Left ventricle myocardium inferior (tissue), 1 donor: ENCODE data around the gene CHGA. TPM values are rescaled to one million over a fixed set of nuclear protein-coding genes. Genes with fewer than 3 reads are reported as not detected.

ENCODE experiments used
- DNase-seq: peaks from one replicate; pipeline ENCODE4 v3.0.0-alpha.2; 2020
- H3K27ac ChIP-seq: fragments of 200-600 bp; replicated peaks from 2 replicates; pipeline ENCODE4 v1.8.0; 2021
- H3K27me3 ChIP-seq: fragments of 200-600 bp; 2 replicates; pipeline ENCODE4 v1.8.0; 2021; ENCODE audit warnings: low read depth
- H3K36me3 ChIP-seq: fragments of 200-600 bp; 2 replicates; pipeline ENCODE4 v1.8.0; 2021
- H3K4me1 ChIP-seq: fragments of 200-600 bp; 2 replicates; pipeline ENCODE4 v1.8.0; 2021
- H3K4me3 ChIP-seq: fragments of 200-600 bp; 2 replicates; pipeline ENCODE4 v1.8.0; 2021; ENCODE audit warnings: mild to moderate bottlenecking, moderate library complexity
- H3K9me3 ChIP-seq: fragments of 200-600 bp; replicated peaks from 2 replicates; pipeline ENCODE4 v1.8.0; 2021
- intact Hi-C: fragments of 100-400 bp; cut with micrococcal nuclease; formaldehyde crosslinking; loops from one replicate; pipeline ENCODE4 v1.11.0; 2022
- total RNA-seq: library from RNA; stranded (reverse); fragmentation: NEBNext Ultra II Directional; extraction: Animal tissue kit (Norgen Biotek cat#: 25700); gene quantifications from one replicate; pipeline ENCODE4 v1.2.1, GENCODE V29; 2021
- TF ChIP-seq, protein P1 (sequence below): fragments of 200-600 bp; IDR thresholded peaks from 2 replicates; pipeline ENCODE4 v1.8.0; 2021; ENCODE audit warnings: antibody characterized with exemption, mild to moderate bottlenecking, borderline replicate concordance
- donor health status: DM: no; HTN: yes; CAD: no; lungs with severe emphysema.

The CHGA gene
- total RNA-seq, 1 donor from 2014 or later: not detected

DNA sequence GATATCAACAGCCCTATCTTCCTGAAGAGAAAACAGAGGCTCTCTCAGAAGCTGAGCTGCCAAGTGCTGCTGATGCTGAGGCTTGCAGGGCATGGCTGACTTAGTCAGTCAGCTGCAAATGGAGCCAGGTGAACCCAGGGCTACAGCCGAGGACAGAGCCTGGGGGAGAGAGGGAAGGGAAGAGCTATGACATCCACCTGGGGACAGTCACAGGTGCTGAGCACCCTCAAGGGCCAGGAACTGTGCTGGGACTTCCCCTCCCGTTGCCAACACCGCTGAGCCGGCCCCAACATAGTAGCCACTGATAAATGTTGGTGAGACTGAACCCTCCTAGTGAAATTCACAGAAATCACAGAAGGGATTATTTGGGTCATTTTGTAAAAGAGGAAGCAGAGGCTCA lies 6.7 kb upstream of the CHGA start:
- no peaks in the 10 kb centered on the region for H3K36me3 ChIP-seq
- peaks cover 62% of the 10 kb centered on the region for H3K27me3 ChIP-seq
- TF ChIP-seq, protein P1, sequence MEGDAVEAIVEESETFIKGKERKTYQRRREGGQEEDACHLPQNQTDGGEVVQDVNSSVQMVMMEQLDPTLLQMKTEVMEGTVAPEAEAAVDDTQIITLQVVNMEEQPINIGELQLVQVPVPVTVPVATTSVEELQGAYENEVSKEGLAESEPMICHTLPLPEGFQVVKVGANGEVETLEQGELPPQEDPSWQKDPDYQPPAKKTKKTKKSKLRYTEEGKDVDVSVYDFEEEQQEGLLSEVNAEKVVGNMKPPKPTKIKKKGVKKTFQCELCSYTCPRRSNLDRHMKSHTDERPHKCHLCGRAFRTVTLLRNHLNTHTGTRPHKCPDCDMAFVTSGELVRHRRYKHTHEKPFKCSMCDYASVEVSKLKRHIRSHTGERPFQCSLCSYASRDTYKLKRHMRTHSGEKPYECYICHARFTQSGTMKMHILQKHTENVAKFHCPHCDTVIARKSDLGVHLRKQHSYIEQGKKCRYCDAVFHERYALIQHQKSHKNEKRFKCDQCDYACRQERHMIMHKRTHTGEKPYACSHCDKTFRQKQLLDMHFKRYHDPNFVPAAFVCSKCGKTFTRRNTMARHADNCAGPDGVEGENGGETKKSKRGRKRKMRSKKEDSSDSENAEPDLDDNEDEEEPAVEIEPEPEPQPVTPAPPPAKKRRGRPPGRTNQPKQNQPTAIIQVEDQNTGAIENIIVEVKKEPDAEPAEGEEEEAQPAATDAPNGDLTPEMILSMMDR: no peak
- no peak for DNase-seq
- no peak overlapping the region for H3K27ac ChIP-seq
- H3K9me3 ChIP-seq: no peaks in the 10 kb centered on the region
- intact Hi-C loops: no loop called here
- H3K4me1 ChIP-seq: no peaks in the 10 kb centered on the region
- no peak overlapping the region for H3K4me3 ChIP-seq

DNA sequence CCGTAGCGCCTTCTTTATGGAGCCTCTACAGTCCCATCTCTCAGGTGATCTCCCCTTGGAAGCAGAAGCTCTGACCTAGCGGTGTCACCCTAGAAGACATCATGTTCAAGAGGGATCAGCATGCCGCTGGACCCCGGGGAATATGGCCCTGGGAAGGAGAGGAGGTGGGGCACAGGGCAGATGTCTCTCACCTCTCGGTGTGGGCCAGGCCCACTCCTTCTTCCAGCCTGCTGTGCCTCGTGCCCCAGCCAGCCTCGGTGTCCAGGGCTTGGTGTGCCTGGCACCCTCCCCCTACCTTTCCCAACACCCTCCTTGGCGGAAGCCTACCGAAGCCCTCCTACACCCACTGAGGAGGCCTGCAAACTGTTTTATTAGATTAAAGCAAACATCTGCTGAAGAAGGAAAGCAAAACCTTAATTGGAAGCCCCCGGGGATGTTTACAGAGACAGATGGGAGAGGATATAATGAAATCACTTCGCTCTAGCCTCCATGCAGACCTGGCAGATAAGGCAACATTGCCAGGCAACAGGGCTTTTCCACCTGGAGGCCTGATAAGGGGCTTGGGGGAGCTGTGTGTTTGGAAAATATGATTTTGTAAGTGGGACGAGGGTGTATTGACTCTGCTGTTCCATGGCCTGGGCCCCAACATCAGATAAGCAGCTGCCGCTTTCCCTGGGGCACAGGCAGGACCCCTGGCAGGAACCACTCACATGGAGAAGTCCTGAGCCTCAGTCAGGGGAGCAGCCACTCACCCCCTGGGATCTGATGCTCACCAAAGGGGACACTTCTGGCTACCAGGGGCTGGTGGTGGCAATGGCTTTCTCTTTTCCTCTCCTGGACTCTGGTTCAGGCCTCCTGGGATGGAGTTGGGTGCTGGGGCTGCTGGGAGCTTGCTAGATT lies 5.7 kb upstream of the CHGA start:
- TF ChIP-seq, protein P1: no peak
- Histone ChIP-seq H3K9me3 (no peaks in the 10 kb centered on the region), H3K27me3 (peaks cover 73% of the 10 kb centered on the region), H3K27ac (no peak overlapping the region), H3K4me3 (no peak overlapping the region), H3K4me1 (no peaks in the 10 kb centered on the region), H3K36me3 (no peaks in the 10 kb centered on the region)
- no peak for DNase-seq
- intact Hi-C loops: no loop called here

DNA sequence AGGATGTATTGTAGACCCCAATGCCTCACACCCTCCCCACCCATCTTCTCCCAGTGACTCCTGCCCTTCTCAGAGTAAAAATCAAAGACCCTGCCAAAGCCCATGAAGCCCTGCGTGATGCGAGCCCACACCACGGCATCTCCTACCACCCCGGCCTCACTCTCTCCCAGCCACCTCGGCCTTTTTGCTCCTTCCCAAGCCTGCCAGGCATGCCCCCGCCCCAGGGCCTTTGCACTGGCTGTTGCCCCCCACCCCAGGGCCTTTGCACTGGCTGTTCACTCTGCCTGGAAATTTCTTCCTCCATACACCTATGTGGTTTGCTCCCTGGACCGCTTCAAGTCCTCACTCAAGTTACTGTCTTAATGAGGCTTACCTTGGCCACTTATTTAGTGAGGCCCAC lies 5.0 kb upstream of the CHGA start:
- no peaks in the 10 kb centered on the region for H3K9me3 ChIP-seq
- intact Hi-C loops: no loop called here
- peaks cover 79% of the 10 kb centered on the region for H3K27me3 ChIP-seq
- TF ChIP-seq, protein P1: no peak
- no peak overlapping the region for H3K4me3 ChIP-seq
- no peak for DNase-seq
- no peaks in the 10 kb centered on the region for H3K36me3 ChIP-seq
- H3K4me1 ChIP-seq: peaks cover under 1% of the 10 kb centered on the region
- no peak overlapping the region for H3K27ac ChIP-seq

DNA sequence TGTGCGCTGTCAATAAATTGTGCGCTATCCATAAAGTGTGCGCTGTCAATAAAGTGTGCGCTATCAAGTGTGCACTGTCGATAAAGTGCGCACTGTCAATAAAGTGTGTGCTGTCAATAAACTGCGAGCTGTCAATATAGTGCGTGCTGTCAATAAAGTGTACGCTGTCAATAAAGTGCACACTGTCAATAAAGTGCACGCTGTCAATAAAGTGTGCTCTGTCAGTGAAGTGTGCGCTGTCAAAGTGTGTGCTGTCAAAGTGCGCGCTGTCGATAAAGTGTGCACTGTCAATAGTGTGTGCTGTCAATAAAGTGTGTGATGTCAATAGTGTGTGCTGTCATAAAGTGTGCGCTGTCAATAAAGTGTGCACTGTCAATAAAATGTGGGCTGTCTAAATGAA lies 2.9 kb upstream of the CHGA start:
- peaks cover 7% of the 10 kb centered on the region for H3K4me1 ChIP-seq
- intact Hi-C loops: no loop called here
- no peaks in the 10 kb centered on the region for H3K36me3 ChIP-seq
- no peak overlapping the region for H3K4me3 ChIP-seq
- TF ChIP-seq, protein P1: no peak
- no peak for DNase-seq
- no peaks in the 10 kb centered on the region for H3K9me3 ChIP-seq
- H3K27me3 ChIP-seq: peaks cover 98% of the 10 kb centered on the region
- H3K27ac ChIP-seq: no peak overlapping the region

DNA sequence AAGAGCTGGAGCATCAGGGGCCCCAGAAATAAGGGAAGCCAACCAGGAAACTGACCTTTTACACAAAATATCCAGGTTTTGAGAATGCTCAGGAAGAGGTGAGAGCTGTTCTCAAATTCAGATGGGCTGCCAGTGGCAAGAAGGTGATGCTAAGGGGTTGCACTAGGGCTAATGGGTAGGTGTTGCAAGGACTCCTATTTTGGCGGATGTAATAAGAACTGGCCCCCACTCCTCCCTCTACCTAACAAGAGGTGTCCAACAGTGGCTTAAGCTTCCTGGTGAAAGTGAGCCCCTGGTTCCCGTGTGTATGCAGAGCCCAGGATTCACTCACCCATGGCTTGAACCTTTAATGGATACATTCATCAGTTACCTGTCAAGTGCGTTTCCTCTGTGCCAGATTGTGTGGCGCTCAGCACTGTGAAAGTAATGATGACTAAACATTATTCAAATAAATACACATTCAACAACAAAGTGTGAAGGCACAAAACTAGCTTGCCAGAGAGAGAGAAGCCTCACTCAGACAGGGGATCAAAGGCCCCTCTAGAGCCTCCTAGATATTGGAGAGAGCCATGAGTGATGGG lies 705 bp upstream of the CHGA start:
- TF ChIP-seq, protein P1: no peak
- H3K36me3 ChIP-seq: no peaks in the 10 kb centered on the region
- H3K4me3 ChIP-seq: no peak overlapping the region
- DNase-seq: no peak
- no peaks in the 10 kb centered on the region for H3K9me3 ChIP-seq
- peaks cover 87% of the 10 kb centered on the region for H3K27me3 ChIP-seq
- peaks cover 7% of the 10 kb centered on the region for H3K4me1 ChIP-seq
- no peak overlapping the region for H3K27ac ChIP-seq
- intact Hi-C loops: no loop called here
